HepG2 (cell line): ENCODE measurements around the gene GRIK5. TPM values are rescaled to one million over a fixed set of nuclear protein-coding genes. Genes with fewer than 3 reads are reported as not detected.

Source experiments
- ATAC-seq: fragments of 200-7000 bp; cut with Tn5 transposase; 3 replicates; pipeline ENCODE4 v1.9.1; 2020; ENCODE audit warnings: mild to moderate bottlenecking, moderate library complexity
- BruUV-seq: library from RNA; stranded (reverse); fragments of 400-500 nt; replicated peaks from 2 replicates; lab custom pipeline; 2021; lab: Mats Ljungman, UMichigan
- CTCF ChIA-PET: fragments of 300-600 bp; formaldehyde crosslinking; extraction: SDS; loops from one replicate; lab custom pipeline; 2021; ENCODE audit warnings: low total read pairs, inconsistent platforms, low intra/inter-chr PET ratio; lab: Yijun Ruan, JAX
- POLR2A ChIA-PET: fragments of 350-600 bp; sonication (Branson Sonifier 250); formaldehyde crosslinking; loops from one replicate; lab custom pipeline; 2020; ENCODE audit warnings: antibody characterized with exemption, inconsistent platforms; lab: Yijun Ruan, JAX
- DNase-seq: peaks from one replicate; pipeline ENCODE4 v3.0.0-alpha.2; 2015; ENCODE audit warnings: low spot score
- FAIRE-seq: peaks from 3 replicates; lab custom pipeline; 2011; peaks lifted over from hg19 to GRCh38; lab: Jason Lieb, UNC
- H2AFZ ChIP-seq: one replicate; pipeline ENCODE4 v1.6.1; 2011; ENCODE audit warnings: low read length, inconsistent platforms
- H3K27ac ChIP-seq: fragments of 300-600 bp; 3 replicates; pipeline ENCODE4 v1.8.0; 2011; ENCODE audit warnings: mixed run types, mild to moderate bottlenecking, mixed read lengths, low read length, inconsistent platforms; ENCODE audit not compliant: insufficient read depth; ENCODE audit errors: extremely low read length
- H3K27me3 ChIP-seq, 2 experiments: fragments of 200-600 bp in 1 of 2; 2 replicates in 1 of 2; 3 replicates in 1 of 2; pipeline versions ENCODE4 v1.6.0 to v1.8.0; 2011; ENCODE audit warnings: low read length in 2 of 2, mild to moderate bottlenecking in 2 of 2, moderate library complexity in 2 of 2, inconsistent platforms in 1 of 2; ENCODE audit not compliant: insufficient read depth in 2 of 2, control insufficient read depth in 1 of 2
- H3K36me3 ChIP-seq, 2 experiments: fragments of 200-600 bp in 1 of 2; replicated peaks in 1 of 2; 2 replicates in 1 of 2; 3 replicates in 1 of 2; pipeline versions ENCODE4 v1.5.1 to v1.8.0; 2011; ENCODE audit warnings: low read length in 2 of 2, inconsistent platforms in 1 of 2; ENCODE audit not compliant: insufficient read depth in 2 of 2, control insufficient read depth in 1 of 2
- H3K4me1 ChIP-seq: 2 replicates; pipeline ENCODE4 v1.5.1; 2012; ENCODE audit warnings: low read length, inconsistent platforms; ENCODE audit not compliant: insufficient read depth
- H3K4me2 ChIP-seq: 2 replicates; pipeline ENCODE4 v1.6.0; 2011; ENCODE audit warnings: low read depth, low read length, inconsistent platforms
- H3K4me3 ChIP-seq, 3 experiments: fragments of 200-600 bp in 1 of 3; sonication (generic), shearing (Covaris generic) in 1 of 3; replicated peaks in 1 of 3; 2 replicates each; pipeline ENCODE4 v1.5.1; 2011 to 2016; ENCODE audit warnings: low read length in 3 of 3, inconsistent platforms in 2 of 3, low read depth in 2 of 3, mild to moderate bottlenecking in 2 of 3, control low read depth in 1 of 3, mixed read lengths in 1 of 3; ENCODE audit not compliant: insufficient read depth in 1 of 3
- H3K79me2 ChIP-seq: one replicate; pipeline ENCODE4 v1.6.1; 2011; ENCODE audit warnings: low read length, inconsistent platforms; ENCODE audit not compliant: insufficient read depth
- H3K9ac ChIP-seq: 2 replicates; pipeline ENCODE4 v1.6.0; 2011; ENCODE audit warnings: mild to moderate bottlenecking, low read depth, low read length, inconsistent platforms; ENCODE audit not compliant: insufficient read depth
- H3K9me3 ChIP-seq: 2 replicates; pipeline ENCODE4 v1.5.1; 2012; ENCODE audit warnings: mild to moderate bottlenecking, low read length
- H4K20me1 ChIP-seq: 2 replicates; pipeline ENCODE4 v1.6.0; 2011; ENCODE audit warnings: inconsistent platforms, mild to moderate bottlenecking, low read length, moderate library complexity; ENCODE audit not compliant: insufficient read depth
- ADNP ChIP-seq: sonication (generic); formaldehyde crosslinking; IDR thresholded peaks from 2 replicates; pipeline ENCODE4 v1.4.0; 2020; ENCODE audit warnings: missing genetic modification reagents
- CENPT ChIP-seq: sonication (generic); formaldehyde crosslinking; IDR thresholded peaks from 2 replicates; pipeline ENCODE4 v1.8.0; 2022; ENCODE audit warnings: low read depth, mild to moderate bottlenecking, moderate library complexity, missing genetic modification reagents
- GPN1 ChIP-seq: sonication (generic); formaldehyde crosslinking; IDR thresholded peaks from 2 replicates; pipeline ENCODE4 v1.5.1; 2020; ENCODE audit warnings: missing genetic modification reagents, borderline replicate concordance
- MEIS2 ChIP-seq: sonication (generic); formaldehyde crosslinking; IDR thresholded peaks from 2 replicates; pipeline ENCODE4 v1.9.0; 2021; ENCODE audit warnings: mild to moderate bottlenecking, missing genetic modification reagents
- NFIC ChIP-seq: IDR thresholded peaks from 2 replicates; pipeline ENCODE4 v1.6.1; 2012; ENCODE audit warnings: mild to moderate bottlenecking, low read length, inconsistent platforms
- RXRB ChIP-seq: IDR thresholded peaks from 2 replicates; pipeline ENCODE4 v1.6.1; 2016; ENCODE audit warnings: borderline replicate concordance, missing genetic modification reagents, missing compliant biosample characterization
- ZBTB21 ChIP-seq: sonication (generic); formaldehyde crosslinking; IDR thresholded peaks from 2 replicates; pipeline ENCODE4 v1.4.0; 2020; ENCODE audit warnings: missing genetic modification reagents
- ZFP37 ChIP-seq: sonication (generic); formaldehyde crosslinking; IDR thresholded peaks from 2 replicates; pipeline ENCODE4 v1.4.0; 2020; ENCODE audit warnings: missing genetic modification reagents, borderline replicate concordance
- ZNF776 ChIP-seq: sonication (generic); formaldehyde crosslinking; IDR thresholded peaks from 2 replicates; pipeline ENCODE4 v1.4.0; 2020; ENCODE audit warnings: mild to moderate bottlenecking, missing genetic modification reagents
- ZSCAN5A ChIP-seq: sonication (generic); formaldehyde crosslinking; IDR thresholded peaks from 2 replicates; pipeline ENCODE4 v1.8.0; 2022; ENCODE audit warnings: mild to moderate bottlenecking, missing genetic modification reagents, borderline replicate concordance
- WGBS: methylation state at CpG from one replicate; pipeline ENCODE4 v1.1.6; 2017; ENCODE audit warnings: low lambda C conversion rate; 5-methylcytosine and 5-hydroxymethylcytosine counted together
- in situ Hi-C: cut with HindIII; loops from 2 replicates; pipeline ENCODE4 v1.10.0; 2017; ENCODE audit warnings: low pct_unique_long_range_greater_than_20kb; ENCODE audit not compliant: extremely low pct_ligation_motif_present
- intact Hi-C: fragments of 100-400 bp; cut with micrococcal nuclease; formaldehyde crosslinking; loops from one replicate; pipeline ENCODE4 v1.10.0; 2022; ENCODE audit not compliant: unreplicated experiment
- polyA plus RNA-seq, 8 experiments: library from polyadenylated mRNA; depleted of rRNA in 3 of 8; stranded (reverse) in 7 of 8; unstranded in 1 of 8; fragments of >200 nt; fragmentation: Illumina TruSeq in 4 of 8; extraction: Trizol in 4 of 8; gene quantifications; 2 replicates each; pipeline versions ENCODE4 v1.2.1 to v1.2.3, GENCODE V29; 2011 to 2016; ENCODE audit warnings: low read depth in 4 of 8, missing spikeins in 1 of 8, mixed read lengths in 1 of 8; ENCODE audit not compliant: insufficient read depth in 1 of 8
- total RNA-seq, 5 experiments: library from RNA; depleted of rRNA; stranded (reverse); fragments of >200 nt; fragmentation: Illumina TruSeq; extraction: Trizol; gene quantifications; 2 replicates each; pipeline ENCODE4 v1.2.3, GENCODE V29; 2016; ENCODE audit warnings: low read depth in 1 of 5
- TF ChIP-seq, protein P1 (sequence below): sonication (generic); formaldehyde crosslinking; IDR thresholded peaks from 2 replicates; pipeline ENCODE4 v1.5.1; 2020; ENCODE audit warnings: mild to moderate bottlenecking, missing genetic modification reagents, borderline replicate concordance
- TF ChIP-seq, protein P2 (sequence below): sonication (generic); formaldehyde crosslinking; IDR thresholded peaks from 2 replicates; pipeline ENCODE4 v1.4.0; 2020; ENCODE audit warnings: missing genetic modification reagents

GRIK5 gene
- total and polyA plus RNA-seq, 2 of the 13 experiments (the other 11 are each of a cell fraction or from before 2014, with no cell fraction given) = not detected

DNA sequence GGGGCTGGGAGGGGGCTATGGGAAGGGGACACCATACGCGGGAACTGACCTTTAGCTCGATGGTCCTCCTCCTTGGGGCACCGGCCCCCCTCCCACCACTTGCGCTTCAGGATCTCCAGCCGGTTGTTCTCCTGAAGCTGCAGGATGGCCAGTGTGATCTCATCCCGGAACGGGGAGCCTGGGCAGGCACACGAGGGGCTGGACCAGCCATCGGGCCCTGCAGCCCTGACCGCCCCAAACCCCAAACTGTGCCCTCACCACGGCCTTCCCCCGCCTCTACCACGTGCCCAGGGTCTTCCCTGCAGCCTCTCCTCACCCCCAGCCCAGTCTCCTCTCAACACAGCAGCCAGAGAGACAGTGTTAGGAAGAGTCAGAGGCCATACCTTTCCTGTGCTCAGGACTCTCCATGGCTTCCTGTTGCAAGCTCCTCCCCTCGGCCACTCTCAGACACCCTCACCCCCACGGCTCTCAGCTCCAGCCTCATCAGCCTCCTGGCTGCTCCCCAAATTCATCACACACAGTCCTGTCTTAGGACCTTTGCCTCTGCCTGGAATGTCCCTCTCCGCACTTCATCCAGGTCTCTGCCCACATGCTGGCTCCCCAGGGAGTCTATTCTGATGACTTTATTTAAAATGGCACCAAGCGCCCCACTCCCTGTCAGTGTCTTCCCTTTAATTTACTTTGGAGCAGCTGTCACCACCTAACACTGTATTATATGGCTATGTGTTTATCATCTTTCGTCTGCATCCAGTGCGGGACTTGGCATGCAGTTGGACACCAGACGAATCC, 66.3 kb downstream of the GRIK5 start (continued):
- TF ChIP-seq ZSCAN5A (CRISPR knock-in tag) = no peak
- TF ChIP-seq, protein P1, sequence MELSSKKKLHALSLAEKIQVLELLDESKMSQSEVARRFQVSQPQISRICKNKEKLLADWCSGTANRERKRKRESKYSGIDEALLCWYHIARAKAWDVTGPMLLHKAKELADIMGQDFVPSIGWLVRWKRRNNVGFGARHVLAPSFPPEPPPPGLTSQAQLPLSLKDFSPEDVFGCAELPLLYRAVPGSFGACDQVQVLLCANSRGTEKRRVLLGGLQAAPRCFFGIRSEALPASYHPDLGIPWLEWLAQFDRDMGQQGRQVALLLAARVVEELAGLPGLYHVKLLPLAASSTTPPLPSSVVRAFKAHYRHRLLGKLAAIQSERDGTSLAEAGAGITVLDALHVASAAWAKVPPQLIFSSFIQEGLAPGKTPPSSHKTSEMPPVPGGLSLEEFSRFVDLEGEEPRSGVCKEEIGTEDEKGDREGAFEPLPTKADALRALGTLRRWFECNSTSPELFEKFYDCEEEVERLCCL (CRISPR knock-in tag) = no peak
- TF ChIP-seq RXRB (CRISPR knock-in tag) = no peak
- no peak for TF ChIP-seq NFIC

- H3K79me2 ChIP-seq = no peaks in the 10 kb centered on the region
- no peak for ATAC-seq
- ChIA-PET POLR2A (no interaction called here), CTCF (no interaction called here)
- H4K20me1 ChIP-seq = 0 out of 2 replicates have a peak, but pooled peaks cover 8% of the 10 kb centered on the region
- no peaks in the 10 kb centered on the region for H3K9me3 ChIP-seq
- no peak overlapping the region for H3K4me3 ChIP-seq
- no TSS peak for BruUV-seq
- in situ Hi-C loops = no loop called here
- no peak for FAIRE-seq
- no peak overlapping the region for H3K27ac ChIP-seq
- no peak for DNase-seq
- WGBS = 8% methylated on average over 7 of the region's 7 CpGs
- no peaks in the 10 kb centered on the region for H3K4me1 ChIP-seq
- H3K36me3 ChIP-seq = no peaks in the 10 kb centered on the region
- intact Hi-C loops = loop anchor here (2.0 kb wide), 1 partner anchor 35 kb away; no protein-coding TSS in a partner anchor
- H2AFZ ChIP-seq = no peak overlapping the region
- H3K4me2 ChIP-seq = no peak overlapping the region
- peaks cover 8 to 72% of the 10 kb centered on the region in 2 experiments; a peak in 4 of 5 replicates for H3K27me3 ChIP-seq
- no peak overlapping the region for H3K9ac ChIP-seq
- no peak for TF ChIP-seq ZFP37 (CRISPR knock-in tag)
- no peak for TF ChIP-seq MEIS2 (CRISPR knock-in tag)
- TF ChIP-seq ADNP = no peak
- no peak for TF ChIP-seq GPN1 (CRISPR knock-in tag)
- TF ChIP-seq, protein P2, sequence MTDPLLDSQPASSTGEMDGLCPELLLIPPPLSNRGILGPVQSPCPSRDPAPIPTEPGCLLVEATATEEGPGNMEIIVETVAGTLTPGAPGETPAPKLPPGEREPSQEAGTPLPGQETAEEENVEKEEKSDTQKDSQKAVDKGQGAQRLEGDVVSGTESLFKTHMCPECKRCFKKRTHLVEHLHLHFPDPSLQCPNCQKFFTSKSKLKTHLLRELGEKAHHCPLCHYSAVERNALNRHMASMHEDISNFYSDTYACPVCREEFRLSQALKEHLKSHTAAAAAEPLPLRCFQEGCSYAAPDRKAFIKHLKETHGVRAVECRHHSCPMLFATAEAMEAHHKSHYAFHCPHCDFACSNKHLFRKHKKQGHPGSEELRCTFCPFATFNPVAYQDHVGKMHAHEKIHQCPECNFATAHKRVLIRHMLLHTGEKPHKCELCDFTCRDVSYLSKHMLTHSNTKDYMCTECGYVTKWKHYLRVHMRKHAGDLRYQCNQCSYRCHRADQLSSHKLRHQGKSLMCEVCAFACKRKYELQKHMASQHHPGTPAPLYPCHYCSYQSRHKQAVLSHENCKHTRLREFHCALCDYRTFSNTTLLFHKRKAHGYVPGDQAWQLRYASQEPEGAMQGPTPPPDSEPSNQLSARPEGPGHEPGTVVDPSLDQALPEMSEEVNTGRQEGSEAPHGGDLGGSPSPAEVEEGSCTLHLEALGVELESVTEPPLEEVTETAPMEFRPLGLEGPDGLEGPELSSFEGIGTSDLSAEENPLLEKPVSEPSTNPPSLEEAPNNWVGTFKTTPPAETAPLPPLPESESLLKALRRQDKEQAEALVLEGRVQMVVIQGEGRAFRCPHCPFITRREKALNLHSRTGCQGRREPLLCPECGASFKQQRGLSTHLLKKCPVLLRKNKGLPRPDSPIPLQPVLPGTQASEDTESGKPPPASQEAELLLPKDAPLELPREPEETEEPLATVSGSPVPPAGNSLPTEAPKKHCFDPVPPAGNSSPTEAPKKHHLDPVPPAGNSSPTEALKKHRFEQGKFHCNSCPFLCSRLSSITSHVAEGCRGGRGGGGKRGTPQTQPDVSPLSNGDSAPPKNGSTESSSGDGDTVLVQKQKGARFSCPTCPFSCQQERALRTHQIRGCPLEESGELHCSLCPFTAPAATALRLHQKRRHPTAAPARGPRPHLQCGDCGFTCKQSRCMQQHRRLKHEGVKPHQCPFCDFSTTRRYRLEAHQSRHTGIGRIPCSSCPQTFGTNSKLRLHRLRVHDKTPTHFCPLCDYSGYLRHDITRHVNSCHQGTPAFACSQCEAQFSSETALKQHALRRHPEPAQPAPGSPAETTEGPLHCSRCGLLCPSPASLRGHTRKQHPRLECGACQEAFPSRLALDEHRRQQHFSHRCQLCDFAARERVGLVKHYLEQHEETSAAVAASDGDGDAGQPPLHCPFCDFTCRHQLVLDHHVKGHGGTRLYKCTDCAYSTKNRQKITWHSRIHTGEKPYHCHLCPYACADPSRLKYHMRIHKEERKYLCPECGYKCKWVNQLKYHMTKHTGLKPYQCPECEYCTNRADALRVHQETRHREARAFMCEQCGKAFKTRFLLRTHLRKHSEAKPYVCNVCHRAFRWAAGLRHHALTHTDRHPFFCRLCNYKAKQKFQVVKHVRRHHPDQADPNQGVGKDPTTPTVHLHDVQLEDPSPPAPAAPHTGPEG (CRISPR knock-in tag) = no peak
- no peak for TF ChIP-seq CENPT (CRISPR knock-in tag)
- no peak for TF ChIP-seq ZBTB21
- TF ChIP-seq ZNF776 (CRISPR knock-in tag) = no peak
These were observed 70.2 kb downstream of the GRIK5 start for GRCh38 chr19:41999878-42000208.
